Ovary (tissue), 9 donors: ENCODE results near the gene MIEF1. TPM values are rescaled to one million over a fixed set of nuclear protein-coding genes. Genes with fewer than 3 reads are reported as not detected.

ENCODE experiments used
- DNase-seq, 5 donors: peaks; one replicate each; pipeline ENCODE4 v3.0.0-alpha.2; 2019 to 2020
- H3K27ac ChIP-seq, 2 donors: fragments of 200-600 bp; one replicate each; pipeline versions ENCODE4 v1.5.1 to v1.8.0; 2019 to 2022
- H3K27me3 ChIP-seq: fragments of 200-600 bp; one replicate; pipeline ENCODE4 v1.8.0; 2022
- H3K36me3 ChIP-seq: fragments of 200-600 bp; sonication (generic); one replicate; pipeline ENCODE4 v1.5.1; 2019
- H3K4me1 ChIP-seq: one replicate; pipeline ENCODE4 v1.8.1; 2013; ENCODE audit warnings: mild to moderate bottlenecking, moderate library complexity; ENCODE audit not compliant: insufficient read depth
- H3K4me3 ChIP-seq: fragments of 200-600 bp; sonication (generic); one replicate; pipeline ENCODE4 v1.5.1; 2017
- H3K9me3 ChIP-seq, 2 donors: fragments of 200-600 bp in 1 of 2; sonication (generic) in 1 of 2; one replicate each; pipeline versions ENCODE4 v1.5.1 to v1.8.1; 2013 to 2019; ENCODE audit warnings: mild to moderate bottlenecking in 1 of 2, moderate library complexity in 1 of 2
- EP300 ChIP-seq: sonication (generic); formaldehyde crosslinking; IDR thresholded peaks from one replicate; pipeline ENCODE4 v1.6.1; 2017; ENCODE audit warnings: antibody characterized with exemption
- POLR2A ChIP-seq: fragments of 450-650 bp; IDR thresholded peaks from one replicate; pipeline ENCODE4 v1.6.1; 2017; ENCODE audit warnings: antibody characterized with exemption, mild to moderate bottlenecking, moderate library complexity
- WGBS, 3 donors: extraction: QIAGEN DNeasy Blood & Tissue Kit in 1 of 3; methylation state at CpG; one replicate each; pipeline versions ENCODE4 v1.1.5 to v1.1.7; 2013 to 2017; 5-methylcytosine and 5-hydroxymethylcytosine counted together
- intact Hi-C, 4 donors: fragments of 100-400 bp; cut with DNase I; formaldehyde crosslinking; loops; one replicate each; pipeline versions ENCODE4 v1.11.0 to v1.15.1; 2022 to 2023
- polyA plus RNA-seq, 2 donors: library from polyadenylated mRNA; stranded (reverse); fragments of 200-250 nt in 1 of 2; fragments of 350-450 nt in 1 of 2; fragmentation: Illumina TruSeq in 1 of 2; extraction: RNeasy Lipid Tissue Mini Kit (QIAGEN cat#74804) in 1 of 2; gene quantifications; one replicate each; pipeline ENCODE4 v1.2.3, GENCODE V29; 2013 to 2014
- total RNA-seq, 7 donors: library from RNA; depleted of rRNA in 2 of 7; stranded (reverse); fragments of >200 nt in 2 of 7; fragmentation: NEBNext Ultra II Directional in 3 of 7; extraction: Animal tissue kit (Norgen Biotek cat#: 25700) in 3 of 7; gene quantifications; one replicate each; pipeline versions ENCODE4 v1.1.0 to v1.2.4, GENCODE V29; 2016 to 2023
- TF ChIP-seq, protein P1 (sequence below), 3 donors: fragments of 450-650 bp in 2 of 3; fragments of 200-600 bp in 1 of 3; IDR thresholded peaks; one replicate each; pipeline versions ENCODE4 v1.5.1 to v1.8.0; 2016 to 2022; ENCODE audit warnings: antibody characterized with exemption in 3 of 3, mild to moderate bottlenecking in 1 of 3
- donor health status: DM: no; HTN: no; CAD: no; lungs with moderate emphysema.
- donor health status: DM: no; HTN: no; CAD: no.
- donor health status: Bipolar disorder and iron deficiency.
- donor health status: DM: yes; HTN: yes; CAD: no.
- donor health status: DM: no; HTN: no; CAD: no.
- donor health status: DM: yes; HTN: yes; CAD: no.

MIEF1 gene
- total and polyA plus RNA-seq, 9 donors, result 11.4 to 23.9 (median 19.9) TPM

DNA sequence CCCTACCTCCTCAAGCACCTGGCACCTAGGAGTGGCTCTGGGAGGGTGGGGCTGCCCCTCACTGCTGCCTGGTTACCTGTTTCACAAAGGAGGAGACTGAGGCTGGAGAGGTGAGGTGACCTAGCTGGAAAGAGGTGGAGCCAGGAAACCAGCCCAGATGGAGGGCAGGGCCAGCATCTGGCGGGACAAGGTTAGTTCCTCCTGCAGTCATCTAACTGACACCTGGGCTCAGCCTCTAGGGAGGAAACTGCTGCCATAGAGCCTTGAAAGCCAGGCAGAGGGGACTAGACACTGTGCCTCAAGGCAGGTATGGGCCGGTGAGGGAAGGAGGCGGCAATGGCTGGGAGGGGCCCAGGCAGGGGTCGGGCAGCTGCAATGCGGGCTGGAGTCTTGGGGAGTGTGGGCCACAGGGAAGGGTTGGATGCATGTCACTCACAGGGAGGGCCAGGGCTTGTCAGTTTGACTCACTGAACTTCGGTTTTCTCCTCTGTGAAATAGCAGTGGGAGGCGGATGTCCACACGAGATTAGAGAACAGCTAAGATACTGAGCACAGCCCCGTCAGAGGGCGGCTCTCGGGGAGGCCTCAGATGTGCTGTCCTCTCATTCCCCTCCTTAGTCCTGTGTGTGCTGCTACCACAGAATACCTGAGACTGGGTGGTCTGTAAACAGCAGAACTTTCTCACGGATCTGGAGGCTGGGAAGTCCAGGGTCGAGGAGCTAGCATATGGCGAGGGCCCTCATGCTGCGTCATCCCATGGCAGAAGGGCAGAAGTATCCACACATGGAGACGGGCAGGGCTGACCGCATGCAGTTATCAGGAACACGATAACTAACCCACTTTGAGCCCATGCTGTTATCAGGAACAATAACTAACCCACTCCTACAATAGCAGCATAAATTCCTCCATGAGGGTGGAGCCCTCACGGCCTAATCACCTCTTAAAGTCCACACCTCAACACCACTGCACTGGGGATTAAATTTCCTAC lies 29.2 kb upstream of the MIEF1 start:
- H3K4me1 ChIP-seq, result peaks cover 13% of the 10 kb centered on the region
- H3K9me3 ChIP-seq, result no peaks in the 10 kb centered on the region
- 64 to 69% (median 66%) methylated on average over 19 of the region's 19 CpGs for WGBS, 3 donors
- H3K4me3 ChIP-seq, result no peak overlapping the region
- no peaks in the 10 kb centered on the region for H3K36me3 ChIP-seq
- no peak overlapping the region for H3K27ac ChIP-seq
- H3K27me3 ChIP-seq, result no peaks in the 10 kb centered on the region
- intact Hi-C loops, result no loop called here
- no peak for TF ChIP-seq EP300
- TF ChIP-seq, protein P1, sequence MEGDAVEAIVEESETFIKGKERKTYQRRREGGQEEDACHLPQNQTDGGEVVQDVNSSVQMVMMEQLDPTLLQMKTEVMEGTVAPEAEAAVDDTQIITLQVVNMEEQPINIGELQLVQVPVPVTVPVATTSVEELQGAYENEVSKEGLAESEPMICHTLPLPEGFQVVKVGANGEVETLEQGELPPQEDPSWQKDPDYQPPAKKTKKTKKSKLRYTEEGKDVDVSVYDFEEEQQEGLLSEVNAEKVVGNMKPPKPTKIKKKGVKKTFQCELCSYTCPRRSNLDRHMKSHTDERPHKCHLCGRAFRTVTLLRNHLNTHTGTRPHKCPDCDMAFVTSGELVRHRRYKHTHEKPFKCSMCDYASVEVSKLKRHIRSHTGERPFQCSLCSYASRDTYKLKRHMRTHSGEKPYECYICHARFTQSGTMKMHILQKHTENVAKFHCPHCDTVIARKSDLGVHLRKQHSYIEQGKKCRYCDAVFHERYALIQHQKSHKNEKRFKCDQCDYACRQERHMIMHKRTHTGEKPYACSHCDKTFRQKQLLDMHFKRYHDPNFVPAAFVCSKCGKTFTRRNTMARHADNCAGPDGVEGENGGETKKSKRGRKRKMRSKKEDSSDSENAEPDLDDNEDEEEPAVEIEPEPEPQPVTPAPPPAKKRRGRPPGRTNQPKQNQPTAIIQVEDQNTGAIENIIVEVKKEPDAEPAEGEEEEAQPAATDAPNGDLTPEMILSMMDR (IDR thresholded peaks at IDR 0.05), result no peak
- no peak for TF ChIP-seq POLR2A
- no peak for DNase-seq

DNA sequence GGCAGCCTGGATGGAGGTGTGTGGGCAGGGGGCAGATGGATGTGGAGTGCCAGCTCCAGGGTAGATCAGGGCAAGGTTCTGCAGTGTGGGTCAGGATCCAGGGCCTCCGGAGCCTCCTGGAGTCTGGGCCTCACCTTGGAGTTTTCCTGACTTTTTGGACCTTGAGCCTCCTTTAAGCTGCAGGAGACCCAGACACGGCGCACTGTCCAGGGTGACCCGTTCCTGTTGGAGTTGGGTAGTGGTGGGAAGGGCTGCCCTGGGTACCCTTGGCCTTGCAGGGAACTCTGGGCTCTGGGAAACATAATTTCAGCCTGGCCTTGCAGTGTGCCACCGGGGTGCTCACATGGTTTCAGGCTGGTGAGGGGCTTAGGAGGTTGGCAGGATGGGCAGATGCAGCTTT lies 28.2 kb upstream of the MIEF1 start:
- Histone ChIP-seq H3K4me1 (peaks cover 16% of the 10 kb centered on the region), H3K27ac (no peak overlapping the region), H3K27me3 (no peaks in the 10 kb centered on the region), H3K9me3 (no peaks in the 10 kb centered on the region), H3K36me3 (no peaks in the 10 kb centered on the region), H3K4me3 (no peak overlapping the region)
- no peak for TF ChIP-seq POLR2A
- TF ChIP-seq EP300, result no peak
- TF ChIP-seq, protein P1 (IDR thresholded peaks at IDR 0.05), result no peak
- intact Hi-C loops, result no loop called here
- 92 to 94% (median 93%) methylated on average over 5 of the region's 5 CpGs for WGBS, 3 donors
- no peak for DNase-seq

DNA sequence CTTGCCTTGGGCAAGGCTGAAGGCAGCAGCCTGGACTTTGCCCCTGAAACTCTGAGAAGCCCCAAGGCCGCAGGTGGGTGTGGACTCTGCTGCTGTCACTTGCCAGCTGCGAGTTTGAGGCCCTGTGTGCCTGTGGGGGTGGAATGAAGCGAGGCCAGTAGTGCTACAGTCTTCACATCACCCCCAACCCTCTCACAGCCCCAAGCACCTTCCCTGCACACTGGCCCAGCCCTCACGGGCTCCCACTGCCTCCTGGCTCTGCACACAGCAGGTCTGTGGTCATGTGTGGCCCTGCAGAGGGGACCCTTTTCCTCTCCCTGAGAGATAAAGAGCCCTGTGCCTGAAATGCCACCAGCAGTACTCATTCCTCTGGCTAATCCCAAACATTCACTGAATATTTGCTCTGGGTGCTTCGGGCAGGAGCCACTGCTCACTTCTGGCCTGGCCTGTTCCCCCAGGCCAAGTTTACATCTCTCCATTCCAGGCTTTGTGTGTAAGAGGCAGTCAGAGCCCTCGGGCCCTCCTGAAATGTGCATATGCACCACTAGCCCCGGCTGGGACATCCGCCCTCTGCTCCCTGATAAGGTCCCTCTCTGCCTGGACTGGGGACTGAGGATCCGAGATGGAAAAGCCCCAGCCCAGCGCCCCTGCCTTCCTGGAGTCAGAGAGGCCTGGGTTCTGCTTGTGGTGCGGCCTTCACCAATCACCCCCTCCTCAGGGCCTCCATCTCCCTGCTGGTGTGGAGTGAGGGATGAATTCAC lies 27.6 kb upstream of the MIEF1 start:
- Histone ChIP-seq H3K4me1 (peaks cover 17% of the 10 kb centered on the region), H3K27me3 (no peaks in the 10 kb centered on the region), H3K27ac (no peak overlapping the region), H3K4me3 (no peak overlapping the region), H3K9me3 (no peaks in the 10 kb centered on the region), H3K36me3 (no peaks in the 10 kb centered on the region)
- intact Hi-C loops, result no loop called here
- TF ChIP-seq, protein P1 (IDR thresholded peaks at IDR 0.05), result no peak
- TF ChIP-seq POLR2A (no peak), EP300 (no peak)
- 62 to 68% (median 62%) methylated on average over 11 of the region's 11 CpGs for whole genome bisulfite sequencing, 3 donors
- no peak for DNase-seq

DNA sequence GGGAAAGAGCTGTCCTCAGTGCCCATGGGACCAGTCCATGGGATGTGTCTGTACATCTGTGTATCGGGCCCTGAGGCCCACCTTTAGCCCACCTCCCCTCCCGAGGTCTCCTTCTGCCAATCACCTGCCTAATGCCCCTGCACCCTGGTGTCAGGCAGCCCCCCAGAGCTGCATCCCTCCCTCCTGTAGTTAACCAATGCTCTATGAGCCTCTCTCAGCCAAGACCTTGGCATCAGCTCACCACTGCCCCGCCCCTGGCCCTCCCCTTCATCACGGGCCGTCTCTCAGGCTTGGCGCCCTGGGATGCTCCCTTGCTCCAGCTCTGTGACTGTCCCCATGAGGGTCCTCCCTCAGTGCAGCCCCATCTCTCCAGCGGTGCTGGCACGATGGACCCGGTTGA lies 26.8 kb upstream of the MIEF1 start:
- no peak for DNase-seq
- Histone ChIP-seq H3K4me1 (peaks cover 17% of the 10 kb centered on the region), H3K9me3 (no peaks in the 10 kb centered on the region), H3K27ac (no peak overlapping the region), H3K4me3 (no peak overlapping the region), H3K36me3 (no peaks in the 10 kb centered on the region), H3K27me3 (no peaks in the 10 kb centered on the region)
- 67 to 75% (median 70%) methylated on average over 9 of the region's 9 CpGs for WGBS, 3 donors
- no peak for TF ChIP-seq EP300
- TF ChIP-seq, protein P1 (IDR thresholded peaks at IDR 0.05), result no peak
- TF ChIP-seq POLR2A, result no peak
- intact Hi-C loops, result no loop called here
